ENCODE results near the gene TSHB. TPM values are rescaled to one million over a fixed set of nuclear protein-coding genes. Genes with fewer than 3 reads are reported as not detected.

The TSHB gene
- polyA plus RNA-seq, 3 donors, result not detected

DNA sequence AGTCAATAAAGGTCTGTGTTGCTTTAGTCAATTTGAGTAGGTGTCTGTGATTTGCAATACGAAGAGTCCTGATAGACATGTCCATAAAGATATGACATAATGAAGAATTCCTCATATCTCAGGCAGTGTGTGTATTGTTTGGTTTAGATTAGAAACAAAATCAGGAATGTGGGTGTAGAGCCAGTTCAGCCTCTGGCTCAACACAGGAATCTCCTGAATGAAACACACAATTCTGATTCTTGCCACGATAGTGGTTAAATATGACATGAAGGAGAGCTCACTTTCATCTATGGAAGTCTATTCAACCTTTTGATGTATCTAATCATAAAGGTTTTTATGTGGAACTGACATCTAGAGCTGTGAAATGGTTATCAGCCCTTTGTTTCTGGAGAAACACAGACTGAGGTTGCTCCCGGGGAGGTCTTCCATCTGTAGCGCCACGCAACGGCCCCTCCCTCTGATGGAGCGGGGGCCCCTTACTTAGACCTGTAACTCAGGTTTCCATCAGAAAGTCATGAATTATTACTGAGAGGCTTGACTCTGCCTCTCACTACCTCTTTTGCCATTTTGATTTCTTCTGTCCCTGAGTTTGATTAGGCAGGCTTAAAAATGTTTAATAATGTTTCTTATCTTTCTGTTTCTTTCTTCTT lies 40.2 kb downstream of the TSHB start:
- no peak for DNase-seq
- Histone ChIP-seq H3K9me3 (replicated peaks in 1 of 2; ENCODE audit: control insufficient read depth in 1 of 2, insufficient read depth in 1 of 2, low read length in 2 of 2) (no peaks in the 10 kb centered on the region), H3K4me2 (replicated peaks; ENCODE audit: extremely low read depth, low read length, poor library complexity, severe bottlenecking) (no peak overlapping the region), H3K79me2 (ENCODE audit: insufficient read depth, low read length) (no peaks in the 10 kb centered on the region), H3K9ac (ENCODE audit: insufficient read depth, low read length, poor library complexity, severe bottlenecking) (no peak overlapping the region), H3K4me1 (ENCODE audit: control insufficient read depth in 1 of 2, insufficient read depth in 2 of 2, low read length in 2 of 2) (no peaks in the 10 kb centered on the region), H2AFZ (ENCODE audit: insufficient read depth, low read depth, low read length, poor library complexity, severe bottlenecking) (no peak overlapping the region), H3K27me3 (ENCODE audit: control insufficient read depth in 2 of 2, insufficient read depth in 2 of 2, low read length in 2 of 2) (no peaks in the 10 kb centered on the region), H3K27ac (ENCODE audit: low read depth in 1 of 2, low read length in 2 of 2) (no peak overlapping the region), H4K20me1 (ENCODE audit: insufficient read depth, low read length) (no peaks in the 10 kb centered on the region), H3K36me3 (replicated peaks in 1 of 2; ENCODE audit: control insufficient read depth in 1 of 2, insufficient read depth in 2 of 2, low read length in 2 of 2) (peaks cover 2 to 58% of the 10 kb centered on the region in 2 donors), H3K4me3 (replicated peaks in 1 of 3; ENCODE audit: low read depth in 2 of 3, low read length in 3 of 3) (no peak overlapping the region)
- Mint-ChIP-seq H3K4me3 (no peak overlapping the region), H3K27ac (no peak overlapping the region), H3K9me3 (peaks cover 0 to 2% (median 0%) of the 10 kb centered on the region in 7 donors), H3K4me1 (no peaks in the 10 kb centered on the region), H3K36me3 (peaks cover 34 to 45% of the 10 kb centered on the region in 2 donors), H3K27me3 (ENCODE audit: low read depth in 3 of 3) (peaks cover 1 to 4% (median 1%) of the 10 kb centered on the region in 3 donors)
- intact Hi-C loops (cut with micrococcal nuclease), result no loop called here
- TF ChIP-seq, protein P1, sequence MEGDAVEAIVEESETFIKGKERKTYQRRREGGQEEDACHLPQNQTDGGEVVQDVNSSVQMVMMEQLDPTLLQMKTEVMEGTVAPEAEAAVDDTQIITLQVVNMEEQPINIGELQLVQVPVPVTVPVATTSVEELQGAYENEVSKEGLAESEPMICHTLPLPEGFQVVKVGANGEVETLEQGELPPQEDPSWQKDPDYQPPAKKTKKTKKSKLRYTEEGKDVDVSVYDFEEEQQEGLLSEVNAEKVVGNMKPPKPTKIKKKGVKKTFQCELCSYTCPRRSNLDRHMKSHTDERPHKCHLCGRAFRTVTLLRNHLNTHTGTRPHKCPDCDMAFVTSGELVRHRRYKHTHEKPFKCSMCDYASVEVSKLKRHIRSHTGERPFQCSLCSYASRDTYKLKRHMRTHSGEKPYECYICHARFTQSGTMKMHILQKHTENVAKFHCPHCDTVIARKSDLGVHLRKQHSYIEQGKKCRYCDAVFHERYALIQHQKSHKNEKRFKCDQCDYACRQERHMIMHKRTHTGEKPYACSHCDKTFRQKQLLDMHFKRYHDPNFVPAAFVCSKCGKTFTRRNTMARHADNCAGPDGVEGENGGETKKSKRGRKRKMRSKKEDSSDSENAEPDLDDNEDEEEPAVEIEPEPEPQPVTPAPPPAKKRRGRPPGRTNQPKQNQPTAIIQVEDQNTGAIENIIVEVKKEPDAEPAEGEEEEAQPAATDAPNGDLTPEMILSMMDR (IDR thresholded peaks at IDR 0.05), result no peak
- WGBS (ENCODE audit: insufficient coverage), result 95% methylated on average over 4 of the region's 7 CpGs

DNA sequence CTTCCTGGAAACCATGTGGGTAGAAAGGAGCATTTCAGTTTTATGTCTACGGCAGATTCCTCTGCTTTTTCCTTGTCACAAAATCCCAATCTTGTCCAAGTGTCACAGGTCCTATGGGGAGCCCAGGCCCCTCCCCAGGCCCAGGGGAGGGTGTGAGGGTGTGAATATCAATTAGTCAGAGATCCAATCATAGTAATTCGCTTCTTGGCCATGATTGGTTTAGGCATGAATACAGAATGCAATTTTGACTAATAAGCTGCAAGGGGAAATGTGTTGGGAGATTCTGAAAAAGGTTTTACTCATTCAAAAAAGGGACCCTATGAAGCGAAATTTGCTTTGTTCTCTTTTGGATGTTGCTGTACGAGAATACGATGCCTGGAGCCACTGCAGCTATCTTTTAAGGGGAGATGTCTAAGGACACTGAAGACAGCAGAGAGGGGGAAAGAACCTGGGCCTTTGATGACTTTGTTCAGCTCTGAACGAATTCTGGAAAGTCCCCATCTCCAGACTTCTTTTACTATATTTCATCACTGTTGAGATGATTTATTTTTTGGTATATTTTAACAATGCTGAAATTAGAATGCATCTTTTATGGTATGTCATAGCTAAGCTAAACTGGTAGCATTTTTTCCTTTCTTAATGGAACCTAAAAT lies 41.5 kb downstream of the TSHB start:
- H3K9me3 ChIP-seq (replicated peaks in 1 of 2; ENCODE audit: control insufficient read depth in 1 of 2, insufficient read depth in 1 of 2, low read length in 2 of 2), result no peaks in the 10 kb centered on the region
- H3K4me1 ChIP-seq (ENCODE audit: control insufficient read depth in 1 of 2, insufficient read depth in 2 of 2, low read length in 2 of 2), result peaks cover 0 to 5% of the 10 kb centered on the region in 2 donors
- Mint-ChIP-seq H3K4me3 (no peak overlapping the region), H3K4me1 (peaks cover 6% of the 10 kb centered on the region), H3K9me3 (peaks cover 0 to 2% (median 0%) of the 10 kb centered on the region in 7 donors), H3K27ac (no peak overlapping the region), H3K36me3 (peaks cover 40 to 45% of the 10 kb centered on the region in 2 donors), H3K27me3 (ENCODE audit: low read depth in 3 of 3) (peaks cover 1 to 4% (median 1%) of the 10 kb centered on the region in 3 donors)
- WGBS (ENCODE audit: insufficient coverage), result 100% methylated on average over 4 of the region's 6 CpGs
- no peaks in the 10 kb centered on the region for H3K79me2 ChIP-seq (ENCODE audit: insufficient read depth, low read length)
- no peak overlapping the region for H3K9ac ChIP-seq (ENCODE audit: insufficient read depth, low read length, poor library complexity, severe bottlenecking)
- H3K4me3 ChIP-seq (replicated peaks in 1 of 3; ENCODE audit: low read depth in 2 of 3, low read length in 3 of 3), result no peak overlapping the region
- H2AFZ ChIP-seq (ENCODE audit: insufficient read depth, low read depth, low read length, poor library complexity, severe bottlenecking), result no peak overlapping the region
- H3K36me3 ChIP-seq (replicated peaks in 1 of 2; ENCODE audit: control insufficient read depth in 1 of 2, insufficient read depth in 2 of 2, low read length in 2 of 2), result peaks cover 2 to 58% of the 10 kb centered on the region in 2 donors
- H4K20me1 ChIP-seq (ENCODE audit: insufficient read depth, low read length), result no peaks in the 10 kb centered on the region
- TF ChIP-seq, protein P1 (IDR thresholded peaks at IDR 0.05), result no peak
- H3K27me3 ChIP-seq (ENCODE audit: control insufficient read depth in 2 of 2, insufficient read depth in 2 of 2, low read length in 2 of 2), result no peaks in the 10 kb centered on the region
- H3K27ac ChIP-seq (ENCODE audit: low read depth in 1 of 2, low read length in 2 of 2), result no peak overlapping the region
- no peak for DNase-seq
- intact Hi-C loops (cut with micrococcal nuclease), result no loop called here
- no peak overlapping the region for H3K4me2 ChIP-seq (replicated peaks; ENCODE audit: extremely low read depth, low read length, poor library complexity, severe bottlenecking)
